Liver (tissue), 3 donors: ENCODE results near the gene HSPA8.

Experiments used
- JUND ChIP-seq, 2 donors: IDR thresholded peaks; 2 replicates each; pipeline ENCODE4 v1.6.1; 2016; ENCODE audit warnings: antibody characterized with exemption in 2 of 2
- RAD21 ChIP-seq, 2 donors: IDR thresholded peaks; 2 replicates each; pipeline ENCODE4 v1.6.1; 2016; ENCODE audit warnings: antibody characterized with exemption in 2 of 2, mild to moderate bottlenecking in 2 of 2
- TAF1 ChIP-seq: conservative IDR thresholded peaks from 2 replicates; pipeline ENCODE4 v1.6.1; 2016; ENCODE audit warnings: antibody characterized with exemption, mild to moderate bottlenecking
- TF ChIP-seq, protein P1 (sequence below): fragments of 150-350 bp; IDR thresholded peaks from 2 replicates; pipeline ENCODE4 v1.5.1; 2017; ENCODE audit warnings: improper control_type of control experiment, low read depth, low read length; ENCODE audit not compliant: missing input control
- TF ChIP-seq, protein P2 (sequence below): IDR thresholded peaks from 2 replicates; pipeline ENCODE4 v1.6.1; 2016; ENCODE audit warnings: antibody characterized with exemption
- TF ChIP-seq, protein P3 (sequence below): IDR thresholded peaks from 2 replicates; pipeline ENCODE4 v1.6.1; 2016; ENCODE audit warnings: antibody characterized with exemption
- donor health status: healthy.
- donor health status: healthy.

DNA sequence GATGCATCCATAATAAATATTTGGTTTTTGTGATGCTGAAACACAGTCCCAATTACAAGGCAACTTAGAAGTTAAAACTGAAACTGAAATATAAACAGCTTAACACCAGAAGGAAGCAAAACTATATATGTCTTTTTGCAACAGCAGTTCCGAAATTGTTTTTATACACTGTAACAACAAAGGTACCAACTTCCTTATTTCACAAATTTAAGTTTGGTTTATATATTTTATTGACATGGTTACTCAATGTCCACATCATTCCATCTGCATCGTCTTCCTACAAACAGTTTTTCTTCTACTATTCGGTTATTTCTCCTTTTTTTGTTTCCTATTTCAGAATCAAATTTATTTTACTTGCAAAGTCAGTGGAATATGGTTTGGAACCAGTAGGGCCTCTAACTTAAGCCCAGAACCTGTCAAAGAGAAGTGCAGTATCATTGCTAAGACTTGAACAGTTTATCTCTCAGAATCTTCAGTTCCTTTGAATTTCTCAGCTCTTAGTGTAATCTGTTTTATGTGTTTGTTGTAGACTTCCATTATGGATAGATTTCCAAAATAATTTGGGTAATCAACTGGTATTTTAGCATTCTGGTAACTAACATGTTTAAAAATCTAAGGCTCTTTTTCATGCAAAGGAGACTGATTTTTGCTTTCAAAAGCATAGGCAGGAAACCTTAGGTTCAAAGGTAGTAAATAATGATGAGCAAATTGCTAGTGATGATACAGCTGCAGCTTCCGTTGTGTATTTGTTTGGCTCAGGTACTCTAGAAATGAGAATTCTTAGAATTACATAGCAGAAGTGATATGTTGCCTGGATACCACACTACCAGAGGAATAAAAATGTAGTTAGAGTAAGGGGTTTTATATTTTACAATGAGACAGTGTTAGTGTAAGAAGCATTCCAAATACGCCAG lies 8.2 kb upstream of the HSPA8 start:
- TF ChIP-seq, protein P1, sequence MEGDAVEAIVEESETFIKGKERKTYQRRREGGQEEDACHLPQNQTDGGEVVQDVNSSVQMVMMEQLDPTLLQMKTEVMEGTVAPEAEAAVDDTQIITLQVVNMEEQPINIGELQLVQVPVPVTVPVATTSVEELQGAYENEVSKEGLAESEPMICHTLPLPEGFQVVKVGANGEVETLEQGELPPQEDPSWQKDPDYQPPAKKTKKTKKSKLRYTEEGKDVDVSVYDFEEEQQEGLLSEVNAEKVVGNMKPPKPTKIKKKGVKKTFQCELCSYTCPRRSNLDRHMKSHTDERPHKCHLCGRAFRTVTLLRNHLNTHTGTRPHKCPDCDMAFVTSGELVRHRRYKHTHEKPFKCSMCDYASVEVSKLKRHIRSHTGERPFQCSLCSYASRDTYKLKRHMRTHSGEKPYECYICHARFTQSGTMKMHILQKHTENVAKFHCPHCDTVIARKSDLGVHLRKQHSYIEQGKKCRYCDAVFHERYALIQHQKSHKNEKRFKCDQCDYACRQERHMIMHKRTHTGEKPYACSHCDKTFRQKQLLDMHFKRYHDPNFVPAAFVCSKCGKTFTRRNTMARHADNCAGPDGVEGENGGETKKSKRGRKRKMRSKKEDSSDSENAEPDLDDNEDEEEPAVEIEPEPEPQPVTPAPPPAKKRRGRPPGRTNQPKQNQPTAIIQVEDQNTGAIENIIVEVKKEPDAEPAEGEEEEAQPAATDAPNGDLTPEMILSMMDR, result no peak
- TF ChIP-seq, protein P2, sequence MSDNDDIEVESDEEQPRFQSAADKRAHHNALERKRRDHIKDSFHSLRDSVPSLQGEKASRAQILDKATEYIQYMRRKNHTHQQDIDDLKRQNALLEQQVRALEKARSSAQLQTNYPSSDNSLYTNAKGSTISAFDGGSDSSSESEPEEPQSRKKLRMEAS, result no peak
- TF ChIP-seq, protein P3, sequence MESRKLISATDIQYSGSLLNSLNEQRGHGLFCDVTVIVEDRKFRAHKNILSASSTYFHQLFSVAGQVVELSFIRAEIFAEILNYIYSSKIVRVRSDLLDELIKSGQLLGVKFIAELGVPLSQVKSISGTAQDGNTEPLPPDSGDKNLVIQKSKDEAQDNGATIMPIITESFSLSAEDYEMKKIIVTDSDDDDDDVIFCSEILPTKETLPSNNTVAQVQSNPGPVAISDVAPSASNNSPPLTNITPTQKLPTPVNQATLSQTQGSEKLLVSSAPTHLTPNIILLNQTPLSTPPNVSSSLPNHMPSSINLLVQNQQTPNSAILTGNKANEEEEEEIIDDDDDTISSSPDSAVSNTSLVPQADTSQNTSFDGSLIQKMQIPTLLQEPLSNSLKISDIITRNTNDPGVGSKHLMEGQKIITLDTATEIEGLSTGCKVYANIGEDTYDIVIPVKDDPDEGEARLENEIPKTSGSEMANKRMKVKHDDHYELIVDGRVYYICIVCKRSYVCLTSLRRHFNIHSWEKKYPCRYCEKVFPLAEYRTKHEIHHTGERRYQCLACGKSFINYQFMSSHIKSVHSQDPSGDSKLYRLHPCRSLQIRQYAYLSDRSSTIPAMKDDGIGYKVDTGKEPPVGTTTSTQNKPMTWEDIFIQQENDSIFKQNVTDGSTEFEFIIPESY, result no peak
- TF ChIP-seq TAF1 (no peak), RAD21 (IDR thresholded peaks at IDR 0.05) (no peak), JUND (IDR thresholded peaks at IDR 0.05) (no peak)
